Activated CD8-positive, alpha-beta T cell treated with anti-CD3 and anti-CD28 coated beads for 36 hours (primary cell): Measurements from ENCODE around the gene CFB. TPM values are rescaled to one million over a fixed set of nuclear protein-coding genes. Genes with fewer than 3 reads are reported as not detected.

ENCODE experiments used
- ATAC-seq: fragments of 200-7000 bp; cut with Tn5 transposase; one replicate; pipeline ENCODE4 v1.10.0; 2021; ENCODE audit warnings: mild to moderate bottlenecking, moderate library complexity
- CTCF ChIA-PET: fragments of 350-600 bp; sonication (Branson Sonifier 250); formaldehyde crosslinking; loops from one replicate; lab custom pipeline; 2021; ENCODE audit warnings: antibody characterized with exemption; lab: Charles Lee
- POLR2A ChIA-PET: fragments of 350-600 bp; sonication (Branson Sonifier 250); formaldehyde crosslinking; loops from one replicate; lab custom pipeline; 2021; ENCODE audit warnings: antibody characterized with exemption; lab: Charles Lee
- DNase-seq: peaks from one replicate; pipeline ENCODE4 v3.0.0-alpha.2; 2020
- H3K27ac Mint-ChIP-seq: one replicate; pipeline ENCODE4 v1.8.0; 2021; ENCODE audit warnings: mild to moderate bottlenecking, mixed read lengths
- H3K27me3 Mint-ChIP-seq: one replicate; pipeline ENCODE4 v1.8.0; 2021; ENCODE audit warnings: mixed read lengths
- H3K36me3 Mint-ChIP-seq: one replicate; pipeline ENCODE4 v1.8.0; 2021; ENCODE audit warnings: low read depth, mixed read lengths
- H3K4me1 Mint-ChIP-seq: one replicate; pipeline ENCODE4 v1.8.0; 2021; ENCODE audit warnings: low read depth, mixed read lengths
- H3K4me3 Mint-ChIP-seq: one replicate; pipeline ENCODE4 v1.8.0; 2021; ENCODE audit warnings: mild to moderate bottlenecking, moderate library complexity, mixed read lengths
- H3K9me3 Mint-ChIP-seq: one replicate; pipeline ENCODE4 v1.8.0; 2021; ENCODE audit warnings: mixed read lengths
- CTCF ChIP-seq: fragments of 200-600 bp; IDR thresholded peaks from one replicate; pipeline ENCODE4 v1.8.0; 2022; ENCODE audit warnings: antibody characterized with exemption, mild to moderate bottlenecking
- intact Hi-C: fragments of 100-400 bp; cut with micrococcal nuclease; formaldehyde crosslinking; loops from one replicate; pipeline ENCODE4 v1.10.0; 2022
- total RNA-seq, 2 experiments: library from RNA; stranded (reverse); gene quantifications; one replicate each; pipeline ENCODE4 v1.2.3, GENCODE V29; 2021

The CFB gene
- total RNA-seq, 2 experiments from 2014 or later, result 0.43 to 0.45 TPM

DNA sequence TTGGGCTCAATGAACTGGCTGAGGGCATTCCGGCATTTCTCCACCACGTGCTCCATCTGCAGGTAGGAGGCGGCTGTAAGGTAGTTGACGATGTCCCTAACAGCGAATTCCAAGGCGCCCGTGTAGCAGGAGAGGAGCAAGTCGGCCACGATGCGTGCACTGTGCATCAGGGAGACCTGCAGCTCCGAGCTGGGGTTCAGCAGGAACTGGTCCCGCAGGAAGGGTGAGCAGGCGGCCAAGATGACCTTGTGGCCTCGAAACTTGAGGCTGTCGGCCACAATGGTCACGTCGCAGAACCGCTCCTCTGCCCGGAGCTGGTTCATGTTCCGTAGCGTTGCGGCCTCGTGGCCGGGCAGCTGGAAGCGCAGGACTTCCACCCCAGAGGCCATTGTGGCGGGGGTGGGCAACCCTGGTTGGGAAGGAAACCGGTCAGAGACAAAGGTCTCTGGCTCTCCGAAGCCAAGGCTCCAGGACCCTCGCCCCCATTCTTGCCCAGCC is 44.9 kb upstream of the CFB start:
- Mint-ChIP-seq H3K9me3 (no peaks in the 10 kb centered on the region), H3K27me3 (no peaks in the 10 kb centered on the region), H3K4me3 (peak overlapping the region; percentile 80), H3K4me1 (peaks cover 31% of the 10 kb centered on the region), H3K36me3 (peaks cover 3% of the 10 kb centered on the region), H3K27ac (no peak overlapping the region)
- POLR2A ChIA-PET, result interaction anchor here (2.1 kb wide), 1 partner anchor 58 kb away, joined by 9 read pairs; the partner anchor contains the start of genes NELFE and SKIC2
- no peak for DNase-seq
- CTCF ChIA-PET, result no interaction called here
- TF ChIP-seq CTCF, result no peak
- intact Hi-C loops, result no loop called here
- ATAC-seq, result no peak

- CTCF ChIA-PET, result interaction anchor here (1.2 kb wide), 1 partner anchor 12 kb away, joined by 3 read pairs; no protein-coding TSS in a partner anchor
- TF ChIP-seq CTCF, result no peak
- peak; percentile 78 for DNase-seq
- Mint-ChIP-seq H3K4me1 (peaks cover 28% of the 10 kb centered on the region), H3K36me3 (peaks cover 3% of the 10 kb centered on the region), H3K4me3 (peak overlapping the region; percentile 80), H3K9me3 (no peaks in the 10 kb centered on the region), H3K27ac (peak overlapping the region; percentile 38), H3K27me3 (peaks cover 3% of the 10 kb centered on the region)
- POLR2A ChIA-PET, result interaction anchor here (2.1 kb wide), 1 partner anchor 57 kb away, joined by 9 read pairs; the partner anchor contains the start of genes NELFE and SKIC2
- intact Hi-C loops, result no loop called here
- ATAC-seq, result peak; percentile 10
Measured at GRCh38 chr6:31901415-31901952, 44.4 kb upstream of the CFB start.

- no peak for TF ChIP-seq CTCF
- POLR2A ChIA-PET, result interaction anchor here (1.0 to 2.1 kb wide), 3 partner anchors 54 to 58 kb away, joined by 3 to 9 read pairs (median 4); partner anchors contain the start of genes NELFE and SKIC2
- H3K36me3 Mint-ChIP-seq, result peaks cover 2% of the 10 kb centered on the region
- DNase-seq (peak; percentile 88), ATAC-seq (peak; percentile 70)
- peaks cover 26% of the 10 kb centered on the region for H3K4me1 Mint-ChIP-seq
- CTCF ChIA-PET, result interaction anchor here (1.2 to 2.3 kb wide), 2 partner anchors 13 to 51 kb away, joined by 3 to 12 read pairs; no protein-coding TSS in a partner anchor
- intact Hi-C loops, result no loop called here
- H3K4me3 Mint-ChIP-seq, result peak within 1 kb of the TSS; percentile 80
- H3K27me3 Mint-ChIP-seq, result peaks cover 3% of the 10 kb centered on the region
- peak within 1 kb of the TSS; percentile 83 for H3K27ac Mint-ChIP-seq
- no peaks in the 10 kb centered on the region for H3K9me3 Mint-ChIP-seq
Measured at GRCh38 chr6:31901953-31902643, 43.8 kb upstream of the CFB start, which contains the start of gene ZBTB12. TSS of gene ZBTB12 (minus strand) at chr6:31902086. CDS start at chr6:31901305, 781 bp downstream.

GRCh38 chr6:31903957-31904356 is 41.9 kb upstream of the CFB start:
- no peak for TF ChIP-seq CTCF
- POLR2A ChIA-PET, result interaction anchor here (1.1 to 1.4 kb wide), 3 partner anchors 21 to 68 kb away, joined by 3 to 4 read pairs (median 3); partner anchors contain the start of genes DXO and SKIC2

More at GRCh38 chr6:31903957-31904356, 41.9 kb upstream of the CFB start:
- Mint-ChIP-seq H3K4me3 (no peak overlapping the region), H3K4me1 (peaks cover 28% of the 10 kb centered on the region), H3K27me3 (peaks cover 6% of the 10 kb centered on the region), H3K27ac (no peak overlapping the region), H3K36me3 (peaks cover 2% of the 10 kb centered on the region), H3K9me3 (no peaks in the 10 kb centered on the region)
- intact Hi-C loops, result no loop called here
- ATAC-seq (no peak), DNase-seq (no peak)
- CTCF ChIA-PET, result interaction anchor here (0.9 to 2.3 kb wide), 2 partner anchors 11 to 49 kb away, joined by 3 to 12 read pairs; no protein-coding TSS in a partner anchor
